Body of pancreas (tissue), 4 donors: Measurements from ENCODE around the gene VPS26C. TPM values are rescaled to one million over a fixed set of nuclear protein-coding genes. Genes with fewer than 3 reads are reported as not detected.

ENCODE experiments used
- ATAC-seq: fragments of 150-250 bp; one replicate; pipeline ENCODE4 v1.9.1; 2016
- DNase-seq, 4 donors: peaks; one replicate each; pipeline ENCODE4 v3.0.0-alpha.2; 2019
- H3K27ac ChIP-seq, 4 donors: fragments of 200-600 bp; sonication (generic); 1 replicate in 3 of 4; 2 replicates in 1 of 4; pipeline versions ENCODE4 v1.5.1 to v1.6.1; 2016 to 2019; ENCODE audit warnings: mild to moderate bottlenecking in 1 of 4, mixed read lengths in 1 of 4, moderate library complexity in 1 of 4
- H3K27me3 ChIP-seq, 2 donors: fragments of 200-600 bp; sonication (generic); one replicate each; pipeline ENCODE4 v1.6.0; 2016; ENCODE audit warnings: mild to moderate bottlenecking in 1 of 2
- H3K36me3 ChIP-seq, 2 donors: fragments of 200-600 bp; sonication (generic); replicated peaks in 1 of 2; 2 replicates each; pipeline ENCODE4 v1.5.1; 2016; ENCODE audit warnings: low read depth in 2 of 2; ENCODE audit not compliant: insufficient read depth in 1 of 2
- H3K4me1 ChIP-seq: fragments of 200-600 bp; sonication (generic); one replicate; pipeline ENCODE4 v1.6.0; 2016
- H3K4me3 ChIP-seq, 2 donors: fragments of 200-600 bp; sonication (generic); 1 replicate in 1 of 2; 2 replicates in 1 of 2; pipeline ENCODE4 v1.5.1; 2016 to 2019
- H3K9me3 ChIP-seq, 3 donors: fragments of 200-600 bp; sonication (generic); 1 replicate in 2 of 3; 2 replicates in 1 of 3; pipeline ENCODE4 v1.5.1; 2016
- POLR2A ChIP-seq, 3 donors: fragments of 450-650 bp; IDR thresholded peaks; one replicate each; pipeline ENCODE4 v1.6.1; 2016; ENCODE audit warnings: antibody characterized with exemption in 3 of 3, mild to moderate bottlenecking in 2 of 3
- WGBS, 2 donors: methylation state at CpG; one replicate each; pipeline ENCODE4 v1.1.5; 2017; 5-methylcytosine and 5-hydroxymethylcytosine counted together
- intact Hi-C: fragments of 100-400 bp; cut with DNase I; formaldehyde crosslinking; loops from one replicate; pipeline ENCODE4 v1.15.1; 2023
- total RNA-seq, 2 donors: library from RNA; depleted of rRNA; stranded (reverse); fragments of >200 nt; gene quantifications; one replicate each; pipeline ENCODE4 v1.1.0, GENCODE V29; 2016
- TF ChIP-seq, protein P1 (sequence below), 7 experiments: fragments of 450-650 bp in 4 of 7; fragments of 200-600 bp in 3 of 7; sonication (generic) in 3 of 7; IDR thresholded peaks; one replicate each; pipeline ENCODE4 v1.5.1; 2016 to 2019; ENCODE audit warnings: antibody characterized with exemption in 7 of 7

The VPS26C gene
- total RNA-seq, 2 donors from 2014 or later = 29.3 to 34.3 TPM

DNA sequence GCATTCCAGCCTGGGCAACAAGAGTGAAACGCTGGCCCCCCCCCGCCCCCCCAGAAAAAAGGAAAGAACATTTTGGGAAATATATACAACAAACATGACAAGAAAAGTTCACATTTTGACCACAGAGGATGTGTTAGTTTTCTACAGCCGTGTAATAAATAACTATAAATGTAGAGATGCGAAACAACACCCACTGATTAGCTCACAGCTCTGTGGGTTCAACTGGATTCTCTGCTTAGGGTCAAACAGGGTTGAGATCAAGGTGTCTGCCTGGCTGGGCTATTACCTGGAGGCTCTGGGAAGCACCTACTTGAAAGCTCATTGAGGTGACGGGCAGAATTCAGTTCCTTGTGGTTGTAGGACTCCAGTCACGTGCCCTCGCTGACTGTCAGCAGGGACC is 11.1 kb upstream of the VPS26C start:
- 69 to 79% methylated on average over 6 of the region's 7 CpGs for WGBS, 2 donors
- intact Hi-C loops = no loop called here
- no peaks in the 10 kb centered on the region for H3K4me1 ChIP-seq
- no peak overlapping the region for H3K4me3 ChIP-seq
- no peaks in the 10 kb centered on the region for H3K9me3 ChIP-seq
- TF ChIP-seq, protein P1, sequence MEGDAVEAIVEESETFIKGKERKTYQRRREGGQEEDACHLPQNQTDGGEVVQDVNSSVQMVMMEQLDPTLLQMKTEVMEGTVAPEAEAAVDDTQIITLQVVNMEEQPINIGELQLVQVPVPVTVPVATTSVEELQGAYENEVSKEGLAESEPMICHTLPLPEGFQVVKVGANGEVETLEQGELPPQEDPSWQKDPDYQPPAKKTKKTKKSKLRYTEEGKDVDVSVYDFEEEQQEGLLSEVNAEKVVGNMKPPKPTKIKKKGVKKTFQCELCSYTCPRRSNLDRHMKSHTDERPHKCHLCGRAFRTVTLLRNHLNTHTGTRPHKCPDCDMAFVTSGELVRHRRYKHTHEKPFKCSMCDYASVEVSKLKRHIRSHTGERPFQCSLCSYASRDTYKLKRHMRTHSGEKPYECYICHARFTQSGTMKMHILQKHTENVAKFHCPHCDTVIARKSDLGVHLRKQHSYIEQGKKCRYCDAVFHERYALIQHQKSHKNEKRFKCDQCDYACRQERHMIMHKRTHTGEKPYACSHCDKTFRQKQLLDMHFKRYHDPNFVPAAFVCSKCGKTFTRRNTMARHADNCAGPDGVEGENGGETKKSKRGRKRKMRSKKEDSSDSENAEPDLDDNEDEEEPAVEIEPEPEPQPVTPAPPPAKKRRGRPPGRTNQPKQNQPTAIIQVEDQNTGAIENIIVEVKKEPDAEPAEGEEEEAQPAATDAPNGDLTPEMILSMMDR (IDR thresholded peaks at IDR 0.05) = no peak
- no peak for TF ChIP-seq POLR2A (IDR thresholded peaks at IDR 0.05)
- H3K36me3 ChIP-seq = no peaks in the 10 kb centered on the region
- DNase-seq (no peak), ATAC-seq (no peak)
- no peak overlapping the region for H3K27ac ChIP-seq
- no peaks in the 10 kb centered on the region for H3K27me3 ChIP-seq

DNA sequence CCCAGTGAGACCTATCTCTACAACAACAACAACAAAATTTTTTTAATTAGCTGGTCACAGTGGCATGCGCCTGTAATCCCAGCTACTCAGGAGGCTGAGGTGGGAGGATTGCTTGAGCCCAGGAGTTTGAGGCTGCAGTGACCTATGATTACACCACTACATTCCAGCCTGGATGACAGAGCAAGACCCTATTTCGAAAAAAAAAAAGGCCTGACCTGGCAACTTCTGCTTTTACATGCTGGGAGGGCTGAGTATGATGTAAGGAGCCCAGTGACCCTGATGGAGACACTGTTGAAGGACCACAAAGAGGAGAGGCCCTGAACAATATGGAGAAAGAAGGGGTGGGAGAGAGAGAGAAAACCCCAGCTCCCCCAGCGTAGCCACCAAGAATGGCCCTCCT is 9.2 kb upstream of the VPS26C start:
- no peaks in the 10 kb centered on the region for H3K9me3 ChIP-seq
- 77 to 78% methylated on average over 3 of the region's 3 CpGs for WGBS, 2 donors
- intact Hi-C loops = no loop called here

DNA sequence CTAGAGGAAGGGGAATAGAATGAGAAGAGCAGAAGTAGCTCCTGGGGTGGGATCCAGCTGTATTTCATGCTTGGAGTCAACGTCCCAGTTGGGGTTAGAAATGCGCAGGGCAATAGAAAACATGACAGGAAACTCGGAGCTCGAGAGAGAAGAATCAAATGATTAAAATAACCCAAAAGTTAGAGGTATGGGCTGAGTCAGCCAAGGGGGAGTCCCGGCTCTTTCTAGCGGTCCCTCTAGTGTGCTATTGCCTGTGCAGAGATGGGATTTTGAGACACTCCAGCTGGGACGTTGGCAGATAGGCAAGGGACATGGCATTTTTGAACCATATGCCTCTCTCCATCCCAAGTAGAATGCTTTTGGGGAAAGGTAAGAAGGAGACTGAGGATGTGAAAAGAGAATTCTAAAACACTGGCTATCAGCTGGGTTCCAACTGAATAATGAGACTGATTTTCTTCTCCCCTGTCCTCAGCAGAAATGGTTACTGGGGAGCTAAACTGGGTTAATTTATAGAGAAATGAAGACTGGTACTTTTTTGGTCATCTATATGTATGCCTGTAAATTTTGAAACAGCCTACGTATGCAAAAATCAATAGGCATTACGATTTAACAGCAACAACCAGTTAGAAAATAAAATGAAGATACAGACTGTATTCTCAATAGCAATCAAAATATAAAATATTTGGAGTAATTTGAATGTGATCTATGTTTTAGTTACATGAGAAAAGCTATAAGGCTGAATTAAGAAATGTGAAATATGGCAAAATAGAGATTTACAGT is 7.0 kb upstream of the VPS26C start:
- intact Hi-C loops = no loop called here
- 37 to 41% methylated on average over 9 of the region's 9 CpGs for WGBS, 2 donors
- no peak for ATAC-seq

More for the DNA sequence above, 9.2 kb upstream of the VPS26C start:
- no peak overlapping the region for H3K4me3 ChIP-seq
- H3K27ac ChIP-seq = no peak overlapping the region
- no peaks in the 10 kb centered on the region for H3K36me3 ChIP-seq
- no peaks in the 10 kb centered on the region for H3K4me1 ChIP-seq
- DNase-seq = no peak
- H3K27me3 ChIP-seq = no peaks in the 10 kb centered on the region
- no peak for ATAC-seq
- TF ChIP-seq POLR2A (IDR thresholded peaks at IDR 0.05) = no peak
- TF ChIP-seq, protein P1 (IDR thresholded peaks at IDR 0.05) = no peak

DNA sequence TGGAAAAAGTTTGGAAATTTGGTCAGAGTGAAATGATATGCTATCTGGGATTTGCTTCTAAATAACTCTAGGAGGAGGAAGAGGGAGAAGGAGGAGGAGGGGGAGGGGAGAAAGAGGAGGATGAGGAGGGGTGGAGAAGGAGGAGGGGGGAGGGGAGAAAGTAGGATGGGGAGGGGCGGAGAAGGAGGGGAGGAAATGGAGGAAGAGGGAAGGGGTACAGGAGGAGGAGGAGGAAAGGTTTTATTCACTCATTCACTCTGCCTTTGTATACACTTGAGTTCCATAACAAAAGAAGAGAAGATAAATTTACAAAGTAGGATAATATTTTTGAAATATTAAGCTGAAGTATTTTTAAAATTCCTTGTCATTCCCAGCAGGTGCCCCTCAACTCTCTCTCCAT is 6.3 kb upstream of the VPS26C start:
- intact Hi-C loops = no loop called here
- H3K36me3 ChIP-seq = no peaks in the 10 kb centered on the region
- no peaks in the 10 kb centered on the region for H3K9me3 ChIP-seq
- ATAC-seq (no peak), DNase-seq (no peak)
- H3K4me1 ChIP-seq = no peaks in the 10 kb centered on the region
- 25 to 38% methylated on average over 1 of the region's 1 CpG for WGBS, 2 donors
- no peak for TF ChIP-seq POLR2A (IDR thresholded peaks at IDR 0.05)
- TF ChIP-seq, protein P1 (IDR thresholded peaks at IDR 0.05) = no peak
- H3K27me3 ChIP-seq = no peaks in the 10 kb centered on the region
- H3K4me3 ChIP-seq = no peak overlapping the region
- H3K27ac ChIP-seq = no peak overlapping the region

More for the DNA sequence above, 7.0 kb upstream of the VPS26C start:
- Histone ChIP-seq H3K4me1 (no peaks in the 10 kb centered on the region), H3K36me3 (no peaks in the 10 kb centered on the region), H3K9me3 (no peaks in the 10 kb centered on the region), H3K27ac (no peak overlapping the region), H3K4me3 (no peak overlapping the region), H3K27me3 (no peaks in the 10 kb centered on the region)
- TF ChIP-seq, protein P1 (IDR thresholded peaks at IDR 0.05) = no peak
- TF ChIP-seq POLR2A (IDR thresholded peaks at IDR 0.05) = no peak
- no peak for DNase-seq

DNA sequence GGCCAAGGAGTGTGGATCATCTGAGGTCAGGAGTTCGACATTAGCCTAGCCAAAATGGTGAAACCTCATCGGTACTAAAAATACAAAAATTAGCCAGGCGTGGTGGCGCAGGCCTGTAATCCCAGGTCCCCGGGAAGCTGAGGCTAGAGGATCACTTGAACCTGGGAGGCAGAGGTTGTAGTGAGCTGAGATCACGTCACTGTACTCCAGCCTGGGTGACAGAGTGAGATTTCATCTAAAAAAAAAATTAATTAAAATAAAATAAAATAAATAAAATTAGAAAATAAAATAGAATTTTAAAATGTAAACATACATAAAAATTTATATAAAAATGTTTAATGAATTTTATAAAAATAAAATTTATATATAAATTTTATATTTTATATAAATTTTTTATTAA is 5.8 kb upstream of the VPS26C start:
- H3K27ac ChIP-seq = no peak overlapping the region
- no peak for DNase-seq
- no peak for TF ChIP-seq POLR2A (IDR thresholded peaks at IDR 0.05)
- TF ChIP-seq, protein P1 (IDR thresholded peaks at IDR 0.05) = no peak
- intact Hi-C loops = no loop called here
- H3K4me1 ChIP-seq = no peaks in the 10 kb centered on the region
- H3K4me3 ChIP-seq = no peak overlapping the region
- H3K9me3 ChIP-seq = no peaks in the 10 kb centered on the region
- ATAC-seq = no peak
- no peaks in the 10 kb centered on the region for H3K36me3 ChIP-seq
- no peaks in the 10 kb centered on the region for H3K27me3 ChIP-seq
- 89 to 91% methylated on average over 6 of the region's 6 CpGs for WGBS, 2 donors
